ENCODE measurements around the gene EDEM1. TPM values are rescaled to one million over a fixed set of nuclear protein-coding genes. Genes with fewer than 3 reads are reported as not detected.

Gene EDEM1
- 0.55 and 1.8 TPM in 2 replicates for polyA plus RNA-seq

DNA sequence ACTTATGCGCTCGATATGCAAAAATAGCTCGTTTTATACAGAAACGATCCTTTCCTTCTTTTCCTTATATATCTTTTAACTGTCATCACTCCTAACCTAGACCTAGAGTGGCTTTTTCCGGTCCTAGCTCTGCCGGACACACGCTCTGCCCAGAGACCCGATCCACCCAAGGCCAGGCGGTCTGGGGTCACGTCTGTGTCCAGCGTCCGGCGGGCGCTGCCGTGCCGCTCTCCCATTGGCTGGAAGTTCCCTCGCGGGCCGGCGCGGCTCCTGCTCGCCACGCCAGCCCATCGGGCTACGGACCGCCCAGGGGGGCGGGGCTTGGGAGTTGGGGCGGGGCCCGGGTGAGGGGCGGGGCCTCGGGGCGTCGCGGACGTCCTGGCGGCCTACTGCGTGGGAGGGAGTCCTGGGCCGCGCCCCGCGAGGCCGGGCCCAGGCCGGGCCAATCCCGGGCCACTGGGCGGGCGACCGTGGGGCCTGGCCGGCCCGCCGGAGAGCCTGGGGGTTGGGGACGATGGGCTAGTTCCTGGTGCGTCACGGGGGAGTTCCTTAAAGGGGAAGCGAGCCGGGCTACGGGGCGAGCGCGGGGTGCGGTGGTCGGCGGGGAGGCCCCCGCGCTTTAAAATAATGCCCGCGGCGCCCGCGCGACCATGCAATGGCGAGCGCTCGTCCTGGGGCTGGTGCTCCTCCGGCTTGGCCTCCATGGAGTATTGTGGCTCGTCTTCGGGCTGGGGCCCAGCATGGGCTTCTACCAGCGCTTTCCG is at the start of gene EDEM1:
EDEM1 (plus strand) TSS at position 552 of the 764 bp plus-strand sequence; CDS start at position 651, 99 bp downstream.

Other genes with a start within 250 kb of the EDEM1 start
- 1.2 and 3.5 TPM in 2 replicates for gene BHLHE40, start 208.3 kb upstream of the EDEM1 start, polyA plus RNA-seq
- gene ARL8B, start 65.4 kb upstream of the EDEM1 start, polyA plus RNA-seq: 111 and 119 TPM in 2 replicates